ENCODE measurements around the gene RTL10. TPM values are rescaled to one million over a fixed set of nuclear protein-coding genes. Genes with fewer than 3 reads are reported as not detected.

RTL10 gene
- total and polyA plus RNA-seq, 2 of the 13 experiments (the other 11 are each of a cell fraction or from before 2014, with no cell fraction given) = 14.1 to 15.8 TPM

DNA sequence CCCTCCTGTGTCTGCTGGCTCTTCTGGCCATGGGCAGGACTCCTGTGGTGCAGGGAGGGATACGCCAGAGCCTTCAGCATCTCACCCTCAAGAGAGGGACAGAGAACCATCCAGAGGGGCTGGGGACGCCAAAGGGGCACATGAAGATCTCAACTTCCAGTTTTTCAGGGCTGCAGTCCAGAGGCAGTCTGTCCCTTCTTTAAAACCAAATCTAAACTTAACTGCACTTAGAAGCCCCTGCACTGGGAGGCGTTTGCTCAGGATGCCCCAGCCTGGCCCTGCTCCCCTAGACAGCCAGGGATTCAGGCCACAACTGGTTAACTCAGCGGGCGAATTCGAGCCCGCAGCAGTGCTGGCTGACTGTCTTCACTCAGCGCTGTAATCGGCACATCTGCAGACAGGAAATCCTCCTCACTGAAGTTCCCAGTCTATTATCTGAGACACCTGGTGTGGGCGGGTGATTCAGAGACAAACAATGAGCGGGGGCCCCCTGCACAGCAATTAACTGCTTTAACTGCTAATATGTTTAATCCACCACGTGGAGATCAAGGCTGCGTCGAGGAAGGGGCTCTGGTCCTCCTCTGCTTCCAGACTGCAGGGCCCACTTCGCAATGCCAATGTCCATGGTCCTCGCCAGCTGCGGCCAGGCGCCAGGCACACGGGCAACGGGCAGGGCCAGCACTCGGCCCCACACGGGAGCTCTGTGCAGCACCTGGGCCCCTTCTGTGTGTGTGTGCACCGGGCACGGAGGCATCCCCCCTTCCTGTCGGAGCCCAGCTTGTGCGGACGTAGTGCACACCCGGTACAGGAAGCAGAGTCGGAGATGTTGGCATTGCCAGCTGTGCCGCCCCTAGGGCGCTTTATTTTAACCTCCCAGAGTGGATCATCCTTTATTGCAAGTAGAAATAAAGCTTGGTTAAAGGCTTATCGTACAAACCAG lies 36.9 kb upstream of the RTL10 start (continued):
- TF ChIP-seq FOXP1 (IDR thresholded peaks at IDR 0.05) (no peak), FOXP1 (CRISPR knock-in tag; IDR thresholded peaks at IDR 0.05) (peak; percentile 10; the same call in 1 of the 2 replicates), PCBP1 (IDR thresholded peaks at IDR 0.05; ENCODE audit: borderline replicate concordance, low read depth, low read length) (no peak), KMT2A (CRISPR knock-in tag; IDR thresholded peaks at IDR 0.05) (no peak), PRMT3 (CRISPR knock-in tag; IDR thresholded peaks at IDR 0.05; ENCODE audit: borderline replicate concordance, low read depth) (0 out of 2 replicates have a peak, but pooled peaks have one; percentile 29), HOXA3 (CRISPR knock-in tag; IDR thresholded peaks at IDR 0.05) (no peak), BRD4 (CRISPR knock-in tag; IDR thresholded peaks at IDR 0.05) (peak; percentile 25; the same call in 1 of the 2 replicates), SP5 (CRISPR knock-in tag; IDR thresholded peaks at IDR 0.05; ENCODE audit: borderline replicate concordance, low read depth) (peak; percentile 74; the same call in 1 of the 2 replicates), HNRNPL (IDR thresholded peaks at IDR 0.05; ENCODE audit: low read depth, low read length) (peak; percentile 94), HBP1 (CRISPR knock-in tag; IDR thresholded peaks at IDR 0.05; ENCODE audit: low read depth) (peak; percentile 5; the same call in 1 of the 2 replicates), NR2F1 (CRISPR knock-in tag; IDR thresholded peaks at IDR 0.05) (no peak), NBN (conservative IDR thresholded peaks at IDR 0.05) (no peak), ZNF121 (CRISPR knock-in tag; IDR thresholded peaks at IDR 0.05) (no peak), SP2 (CRISPR knock-in tag; IDR thresholded peaks at IDR 0.05) (0 out of 2 replicates have a peak, but pooled peaks have one; percentile 12), ZNF234 (CRISPR knock-in tag; conservative IDR thresholded peaks at IDR 0.05) (peak; percentile 91; the same call in 1 of the 2 replicates), ZNF33A (CRISPR knock-in tag; IDR thresholded peaks at IDR 0.05; ENCODE audit: borderline replicate concordance) (0 out of 2 replicates have a peak, but pooled peaks have one; percentile 63), ZNF737 (CRISPR knock-in tag; IDR thresholded peaks at IDR 0.05; ENCODE audit: borderline replicate concordance) (no peak), ZNF556 (CRISPR knock-in tag; IDR thresholded peaks at IDR 0.05; ENCODE audit: borderline replicate concordance) (no peak), ZNF687 (CRISPR knock-in tag; IDR thresholded peaks at IDR 0.05) (no peak), ZNF598 (CRISPR knock-in tag; IDR thresholded peaks at IDR 0.05; ENCODE audit: borderline replicate concordance) (no peak; the same call in 1 of the 2 replicates)

Data from HepG2 (cell line).